Measurements from ENCODE around the gene UBE2J2.

Gene UBE2J2

GRCh38 chr1:1240822-1241587 lies 32.6 kb downstream of the UBE2J2 start:
- no peak for ATAC-seq
- TF ChIP-seq ZNF565 (CRISPR knock-in tag; conservative IDR thresholded peaks at IDR 0.05; ENCODE audit: low read depth) (no peak), ZFP30 (CRISPR knock-in tag; IDR thresholded peaks at IDR 0.05) (no peak)

- TF ChIP-seq ISL1 (CRISPR knock-in tag; IDR thresholded peaks at IDR 0.05) (no peak), PATZ1 (CRISPR knock-in tag; IDR thresholded peaks at IDR 0.05; ENCODE audit: borderline replicate concordance) (no peak), ZNF70 (CRISPR knock-in tag; IDR thresholded peaks at IDR 0.05) (no peak), ZC3H10 (CRISPR knock-in tag; IDR thresholded peaks at IDR 0.05) (no peak), TOX (CRISPR knock-in tag; IDR thresholded peaks at IDR 0.05; ENCODE audit: borderline replicate concordance) (no peak), ESRRG (CRISPR knock-in tag; IDR thresholded peaks at IDR 0.05) (no peak), OSR1 (CRISPR knock-in tag; IDR thresholded peaks at IDR 0.05) (no peak), ARNTL (CRISPR knock-in tag; IDR thresholded peaks at IDR 0.05; ENCODE audit: borderline replicate concordance, low read depth) (no peak), CREB5 (CRISPR knock-in tag; IDR thresholded peaks at IDR 0.05; ENCODE audit: low read depth) (no peak), POU6F1 (CRISPR knock-in tag; IDR thresholded peaks at IDR 0.05; ENCODE audit: borderline replicate concordance, low read depth) (no peak), TCF4 (CRISPR knock-in tag; IDR thresholded peaks at IDR 0.05; ENCODE audit: borderline replicate concordance) (no peak), RARB (CRISPR knock-in tag; IDR thresholded peaks at IDR 0.05) (no peak), PPARA (CRISPR knock-in tag; IDR thresholded peaks at IDR 0.05; ENCODE audit: borderline replicate concordance) (no peak), GLIS3 (CRISPR knock-in tag; IDR thresholded peaks at IDR 0.05) (no peak), SNAI2 (CRISPR knock-in tag; IDR thresholded peaks at IDR 0.05) (no peak), ZFP30 (CRISPR knock-in tag; IDR thresholded peaks at IDR 0.05) (no peak), ZNF565 (CRISPR knock-in tag; conservative IDR thresholded peaks at IDR 0.05; ENCODE audit: low read depth) (no peak)
- no peak for ATAC-seq
Observed at GRCh38 chr1:1240348-1240732, 33.3 kb downstream of the UBE2J2 start.

GRCh38 chr1:1239614-1240347 lies 33.9 kb downstream of the UBE2J2 start:
- ATAC-seq, result peak; percentile 2; the same call in 1 of the 3 replicates
- no peak for TF ChIP-seq TSHZ2 (CRISPR knock-in tag; IDR thresholded peaks at IDR 0.05)
- TF ChIP-seq TOX (CRISPR knock-in tag; IDR thresholded peaks at IDR 0.05; ENCODE audit: borderline replicate concordance), result no peak
- no peak for TF ChIP-seq ISL1 (CRISPR knock-in tag; IDR thresholded peaks at IDR 0.05)
- no peak for TF ChIP-seq CREB5 (CRISPR knock-in tag; IDR thresholded peaks at IDR 0.05; ENCODE audit: low read depth)
- TF ChIP-seq ZFP3 (CRISPR knock-in tag; IDR thresholded peaks at IDR 0.05), result no peak
- TF ChIP-seq SNAI2 (CRISPR knock-in tag; IDR thresholded peaks at IDR 0.05), result no peak
- TF ChIP-seq ZC3H10 (CRISPR knock-in tag; IDR thresholded peaks at IDR 0.05), result no peak
- TF ChIP-seq ZNF565 (CRISPR knock-in tag; conservative IDR thresholded peaks at IDR 0.05; ENCODE audit: low read depth), result no peak
- TF ChIP-seq ZFP30 (CRISPR knock-in tag; IDR thresholded peaks at IDR 0.05), result no peak
- TF ChIP-seq OSR1 (CRISPR knock-in tag; IDR thresholded peaks at IDR 0.05), result no peak
- no peak for TF ChIP-seq CSRNP3 (CRISPR knock-in tag; IDR thresholded peaks at IDR 0.05)
- TF ChIP-seq ZNF8 (CRISPR knock-in tag; IDR thresholded peaks at IDR 0.05), result no peak
- no peak for TF ChIP-seq GLIS3 (CRISPR knock-in tag; IDR thresholded peaks at IDR 0.05)
- no peak for TF ChIP-seq PPARA (CRISPR knock-in tag; IDR thresholded peaks at IDR 0.05; ENCODE audit: borderline replicate concordance)
- no peak for TF ChIP-seq BACH2 (CRISPR knock-in tag; IDR thresholded peaks at IDR 0.05; ENCODE audit: borderline replicate concordance)
- no peak for TF ChIP-seq ZNF70 (CRISPR knock-in tag; IDR thresholded peaks at IDR 0.05)
- TF ChIP-seq ARNTL (CRISPR knock-in tag; IDR thresholded peaks at IDR 0.05; ENCODE audit: borderline replicate concordance, low read depth), result no peak
- TF ChIP-seq CSDC2 (CRISPR knock-in tag; IDR thresholded peaks at IDR 0.05), result no peak

Data from SK-N-SH treated with all-trans-retinoic acid at 6 μM for 48 hours (cell line).